NCI-H1092 treated with DMSO at 0.1 percent for 48 hours (cell line): ENCODE results near the gene PNPLA5.

Experiments
- DNase-seq: peaks from one replicate; lab custom pipeline; 2025; lab: John Stamatoyannopoulos, UW

PNPLA5 gene

GRCh38 chr22:43854786-43855271, 37.0 kb downstream of the PNPLA5 start:
- DNase-seq: no peak

DNA sequence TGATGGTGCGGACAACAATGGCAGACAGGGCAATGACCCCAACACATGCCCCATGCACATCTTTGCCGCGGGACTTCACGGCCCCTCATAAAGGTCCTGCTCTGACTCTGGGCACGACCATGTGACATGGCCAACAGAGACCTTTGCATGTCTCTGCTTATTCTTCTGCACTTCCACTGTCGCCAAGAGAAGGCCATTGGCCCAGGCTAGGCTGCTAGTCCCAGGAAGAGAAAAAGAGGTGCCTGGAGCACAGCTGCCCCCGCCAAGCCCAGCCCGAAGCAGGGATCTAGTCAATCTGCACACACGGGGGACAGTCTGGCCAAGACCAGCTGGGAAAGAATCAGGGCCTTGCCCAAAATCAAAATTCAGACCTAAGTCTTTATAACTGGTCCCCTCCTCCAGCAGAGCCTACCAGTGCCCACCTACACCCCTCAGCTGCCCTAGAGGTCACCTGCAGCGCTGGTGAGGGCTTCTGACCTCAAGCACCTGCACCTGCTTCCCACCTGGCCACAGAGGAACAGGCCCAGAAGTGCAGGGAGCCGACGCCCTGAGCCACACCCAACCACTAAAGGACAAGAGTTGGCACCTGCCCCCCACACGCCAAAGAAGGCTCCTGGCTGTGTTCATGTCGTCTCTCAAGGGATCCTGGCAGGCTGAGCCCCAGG, 37.6 kb downstream of the PNPLA5 start:
- DNase-seq: no peak

- no peak for DNase-seq
Observed at GRCh38 chr22:43853328-43853931, 38.4 kb downstream of the PNPLA5 start.

DNA sequence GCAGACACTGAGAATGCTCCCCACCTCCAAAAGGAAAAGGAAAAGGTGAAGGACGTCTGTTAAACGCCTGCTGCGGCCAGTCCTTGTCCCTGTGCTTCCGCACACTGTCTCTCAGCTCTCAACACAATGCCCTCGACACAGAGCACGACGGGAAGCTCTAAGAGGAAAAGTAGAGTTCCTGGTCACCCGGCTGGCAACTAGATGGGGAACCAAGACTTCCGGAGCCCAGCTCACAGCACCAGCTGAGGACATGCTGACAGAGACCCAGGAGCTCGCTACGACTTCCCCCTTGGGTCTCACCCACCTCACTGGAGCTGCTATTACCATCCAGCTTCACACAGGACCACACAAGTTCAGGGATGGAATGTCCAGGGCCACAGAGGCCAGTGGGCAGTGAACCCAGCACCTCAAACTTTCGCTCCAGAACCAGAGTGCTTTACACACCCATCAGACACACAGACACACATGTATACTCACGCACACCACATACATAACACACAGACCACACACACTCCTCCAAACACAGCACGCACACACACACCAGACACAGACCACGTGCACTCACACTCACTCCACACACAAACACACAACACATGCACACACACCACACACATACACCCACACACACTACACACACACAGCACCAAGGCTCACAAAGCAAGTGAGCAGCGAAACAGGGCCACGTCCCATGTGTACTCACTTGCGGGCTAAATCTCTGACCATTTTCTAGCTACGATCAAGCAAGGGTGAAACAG, 39.1 kb downstream of the PNPLA5 start:
- no peak for DNase-seq

DNA sequence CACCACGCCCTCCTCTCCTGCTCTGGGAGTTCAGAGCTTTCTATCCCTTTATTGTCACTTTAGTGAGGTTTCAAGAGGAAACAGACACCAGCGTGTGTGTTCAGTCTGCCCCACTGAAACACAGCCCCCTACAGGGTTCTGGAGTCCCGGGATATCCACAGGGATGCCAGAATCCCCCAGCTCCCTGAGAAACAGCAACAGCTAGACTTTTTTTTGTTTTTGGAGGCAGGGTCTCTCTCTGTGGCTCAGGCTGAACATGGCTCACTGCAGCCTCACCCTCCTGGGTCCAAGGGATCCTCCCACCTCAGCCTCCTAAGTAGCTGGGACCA, 39.9 kb downstream of the PNPLA5 start:
- no peak for DNase-seq

GRCh38 chr22:43851058-43851978, 40.5 kb downstream of the PNPLA5 start:
- DNase-seq: no peak

DNA sequence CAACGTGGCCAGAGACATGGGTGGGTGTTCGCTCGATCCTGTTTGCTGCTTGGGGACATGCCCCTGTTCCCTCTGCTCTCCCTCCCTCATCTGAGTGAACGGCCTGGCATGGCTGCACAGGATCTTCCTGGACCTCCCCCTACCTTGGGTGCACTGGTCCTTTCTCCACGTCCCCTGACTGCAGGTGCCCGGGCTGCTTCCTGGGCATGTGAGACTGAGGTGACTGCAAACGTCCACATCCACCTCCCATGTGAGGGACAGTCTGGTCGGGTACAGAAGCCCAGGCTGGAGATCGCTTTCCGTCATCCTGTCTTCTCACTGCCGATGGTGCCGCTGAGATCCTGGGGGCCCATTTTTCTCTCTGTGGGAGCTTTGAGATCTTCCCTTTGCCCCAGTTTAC, 41.3 kb downstream of the PNPLA5 start:
- no peak for DNase-seq

DNA sequence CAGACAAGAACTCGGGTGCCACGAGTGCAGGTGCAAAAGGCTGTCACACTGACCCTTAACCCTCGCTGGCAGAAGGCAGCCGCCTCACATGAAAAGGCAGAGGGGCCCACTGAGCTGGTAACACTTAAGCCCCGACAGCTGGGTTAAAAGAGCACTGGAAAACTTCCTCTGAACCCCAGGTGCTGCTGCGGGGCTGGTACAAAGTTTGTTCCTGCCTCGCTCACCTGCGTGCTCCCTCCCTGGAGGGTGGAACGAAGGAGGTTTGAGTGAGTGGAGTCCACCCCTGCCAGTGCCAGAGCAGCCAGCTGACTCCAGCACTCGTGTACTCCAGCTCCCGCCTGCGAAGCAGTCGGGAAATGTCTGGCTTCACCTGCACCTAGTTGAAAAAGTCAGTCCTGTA, 42.1 kb downstream of the PNPLA5 start:
- DNase-seq: no peak

GRCh38 chr22:43848366-43849171, 43.2 kb downstream of the PNPLA5 start:
- DNase-seq: peak; percentile 37

GRCh38 chr22:43847376-43848289, 44.2 kb downstream of the PNPLA5 start:
- no peak for DNase-seq

GRCh38 chr22:43846966-43847365, 44.8 kb downstream of the PNPLA5 start:
- DNase-seq: no peak

DNA sequence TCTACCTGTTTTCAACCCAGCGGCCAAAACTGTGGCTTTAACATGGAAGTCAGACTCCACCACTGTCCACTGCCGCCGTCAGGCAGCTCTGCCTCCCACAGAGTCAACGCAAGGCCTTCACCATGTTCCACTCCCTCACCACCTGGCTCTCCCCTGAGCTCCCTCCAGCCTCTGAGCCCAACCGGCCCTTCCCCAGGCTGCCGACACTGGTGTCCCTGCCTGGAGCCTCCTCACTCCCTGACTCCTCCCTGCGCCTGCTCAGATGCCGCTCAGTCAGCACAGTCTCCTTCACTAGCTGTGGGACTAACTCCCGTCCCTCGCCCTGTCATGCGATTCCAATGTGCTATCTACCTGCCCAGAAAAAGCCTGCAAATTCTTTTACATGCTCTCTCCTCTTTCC, 45.8 kb downstream of the PNPLA5 start:
- no peak for DNase-seq

GRCh38 chr22:43844560-43845545, 47.0 kb downstream of the PNPLA5 start:
- DNase-seq: no peak

GRCh38 chr22:43843783-43844530, 47.9 kb downstream of the PNPLA5 start:
- no peak for DNase-seq

DNA sequence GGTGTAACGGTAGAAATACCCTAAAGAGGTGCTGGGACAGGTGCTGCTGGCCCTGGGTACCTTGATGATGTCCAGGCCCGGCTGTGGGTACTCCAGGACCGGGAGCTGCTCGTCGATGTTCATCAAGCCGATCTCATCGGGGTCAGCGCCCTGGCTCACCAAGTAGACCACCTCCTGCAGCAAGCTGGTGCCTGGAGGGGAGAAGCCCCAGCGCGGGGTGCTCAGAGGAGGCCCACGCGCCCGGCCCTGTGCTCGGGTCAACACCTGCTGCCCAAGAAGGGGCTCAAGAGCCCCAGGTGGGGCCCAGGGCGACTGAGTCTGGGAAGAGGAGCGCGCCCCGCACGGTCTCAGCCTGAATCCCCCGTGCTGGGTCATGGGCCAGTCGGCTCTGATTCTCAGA, 50.1 kb downstream of the PNPLA5 start:
- DNase-seq: no peak

GRCh38 chr22:43840851-43841250, 51.0 kb downstream of the PNPLA5 start:
- DNase-seq: no peak

GRCh38 chr22:43840431-43840830, 51.4 kb downstream of the PNPLA5 start:
- DNase-seq: no peak

GRCh38 chr22:43839781-43840180, 52.0 kb downstream of the PNPLA5 start:
- no peak for DNase-seq
